Measurements from ENCODE around the gene SLC1A3. TPM values are rescaled to one million over a fixed set of nuclear protein-coding genes. Genes with fewer than 3 reads are reported as not detected.

SLC1A3 gene
- total and polyA plus RNA-seq, 2 donors from 2014 or later: 1.1 to 27.8 TPM

GRCh38 chr5:36661456-36662220 is 55.2 kb downstream of the SLC1A3 start:
- Histone ChIP-seq H3K36me3 (ENCODE audit: control insufficient read depth in 2 of 3, insufficient read depth in 3 of 3, low read length in 3 of 3) (no peaks in the 10 kb centered on the region), H3K4me3 (ENCODE audit: low read length in 3 of 3) (no peak overlapping the region), H3K27me3 (ENCODE audit: control insufficient read depth, insufficient read depth, low read length) (no peaks in the 10 kb centered on the region), H3K9ac (ENCODE audit: low read length in 3 of 3) (no peak overlapping the region), H3K4me1 (ENCODE audit: control insufficient read depth in 2 of 3, insufficient read depth in 2 of 3, low read depth in 1 of 3, low read length in 3 of 3) (peaks cover 0 to 11% (median 2%) of the 10 kb centered on the region in 3 donors), H3K9me3 (ENCODE audit: control insufficient read depth in 2 of 3, insufficient read depth in 1 of 3, low read length in 3 of 3) (no peaks in the 10 kb centered on the region), H3K27ac (ENCODE audit: low read depth in 2 of 2, low read length in 2 of 2) (no peak overlapping the region)
- DNase-seq: no peak
- intact Hi-C loops (cut with DNase I): no loop called here
- FAIRE-seq: no peak
- TF ChIP-seq CTCF (IDR thresholded peaks at IDR 0.05; ENCODE audit: borderline replicate concordance, extremely low read depth, insufficient read depth): no peak

- FAIRE-seq (no peak), DNase-seq (peak in 1 of 5 donors; percentile 50)
- no peaks in the 10 kb centered on the region for H3K36me3 ChIP-seq (ENCODE audit: control insufficient read depth in 2 of 3, insufficient read depth in 3 of 3, low read length in 3 of 3)
- H3K4me1 ChIP-seq (ENCODE audit: control insufficient read depth in 2 of 3, insufficient read depth in 2 of 3, low read depth in 1 of 3, low read length in 3 of 3): peaks cover 0 to 8% (median 2%) of the 10 kb centered on the region in 3 donors
- TF ChIP-seq CTCF (IDR thresholded peaks at IDR 0.05; ENCODE audit: borderline replicate concordance, extremely low read depth, insufficient read depth): no peak
- H3K9me3 ChIP-seq (ENCODE audit: control insufficient read depth in 2 of 3, insufficient read depth in 1 of 3, low read length in 3 of 3): no peaks in the 10 kb centered on the region
- intact Hi-C loops (cut with DNase I): no loop called here
- no peak overlapping the region for H3K27ac ChIP-seq (ENCODE audit: low read depth in 2 of 2, low read length in 2 of 2)
- H3K27me3 ChIP-seq (ENCODE audit: control insufficient read depth, insufficient read depth, low read length): no peaks in the 10 kb centered on the region
- no peak overlapping the region for H3K4me3 ChIP-seq (ENCODE audit: low read length in 3 of 3)
- no peak overlapping the region for H3K9ac ChIP-seq (ENCODE audit: low read length in 3 of 3)
Measured at GRCh38 chr5:36662291-36662851, 56.0 kb downstream of the SLC1A3 start.

GRCh38 chr5:36664766-36665165 is 58.4 kb downstream of the SLC1A3 start:
- no peak overlapping the region for H3K27ac ChIP-seq (ENCODE audit: low read depth in 2 of 2, low read length in 2 of 2)
- TF ChIP-seq CTCF (IDR thresholded peaks at IDR 0.05; ENCODE audit: borderline replicate concordance, extremely low read depth, insufficient read depth): no peak
- FAIRE-seq: no peak
- no peaks in the 10 kb centered on the region for H3K36me3 ChIP-seq (ENCODE audit: control insufficient read depth in 2 of 3, insufficient read depth in 3 of 3, low read length in 3 of 3)
- H3K4me3 ChIP-seq (ENCODE audit: low read length in 3 of 3): no peak overlapping the region
- intact Hi-C loops (cut with DNase I): no loop called here
- no peaks in the 10 kb centered on the region for H3K9me3 ChIP-seq (ENCODE audit: control insufficient read depth in 2 of 3, insufficient read depth in 1 of 3, low read length in 3 of 3)
- no peaks in the 10 kb centered on the region for H3K4me1 ChIP-seq (ENCODE audit: control insufficient read depth in 2 of 3, insufficient read depth in 2 of 3, low read depth in 1 of 3, low read length in 3 of 3)
- H3K9ac ChIP-seq (ENCODE audit: low read length in 3 of 3): no peak overlapping the region
- no peak for DNase-seq
- H3K27me3 ChIP-seq (ENCODE audit: control insufficient read depth, insufficient read depth, low read length): no peaks in the 10 kb centered on the region
